ENCODE results near the gene MED10.
"Not testable (repeated sequence)": the region's sequence is repeated elsewhere in the genome, so short reads cannot be mapped to it uniquely, and the experiment has no call there.

The MED10 gene

DNA sequence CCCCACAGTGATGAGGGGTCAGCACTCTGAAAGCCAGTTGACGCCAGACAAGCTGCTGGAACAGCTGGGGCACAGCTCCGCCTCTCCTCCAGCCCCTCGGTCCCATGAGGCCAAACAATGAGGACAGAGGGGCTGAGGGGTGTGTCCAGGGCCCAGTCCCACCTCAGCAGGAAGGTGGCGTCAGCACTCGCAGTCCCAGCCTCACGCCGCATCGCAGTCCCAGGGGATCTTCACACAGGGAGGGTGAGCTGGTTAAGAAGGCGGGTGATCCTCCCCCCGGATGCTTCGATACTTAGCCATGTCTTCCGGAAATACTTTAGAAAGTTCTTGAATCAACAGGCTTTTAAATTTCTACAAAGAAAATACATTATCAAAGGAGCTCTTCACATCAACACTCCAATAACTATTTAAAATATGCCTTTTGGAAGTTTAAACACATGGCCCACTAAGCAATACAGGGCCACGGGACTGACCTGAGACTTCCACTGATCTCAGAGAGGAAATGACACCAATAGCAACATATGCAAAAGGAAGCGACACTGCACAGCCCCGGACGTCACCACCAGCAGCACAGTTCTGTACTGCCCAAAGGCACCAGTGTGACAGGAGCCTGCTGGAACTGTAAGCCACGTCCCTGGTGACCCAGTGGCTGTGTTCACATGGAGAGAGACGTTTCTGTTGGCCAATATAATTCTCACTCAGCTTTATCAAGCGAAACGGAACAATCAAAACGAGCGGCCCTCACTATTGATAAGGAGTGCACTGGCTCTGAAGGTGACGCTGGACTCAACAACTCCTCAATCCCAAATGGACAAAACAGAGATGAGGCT is 5.9 kb downstream of the MED10 start:
- no peak for DNase-seq

DNA sequence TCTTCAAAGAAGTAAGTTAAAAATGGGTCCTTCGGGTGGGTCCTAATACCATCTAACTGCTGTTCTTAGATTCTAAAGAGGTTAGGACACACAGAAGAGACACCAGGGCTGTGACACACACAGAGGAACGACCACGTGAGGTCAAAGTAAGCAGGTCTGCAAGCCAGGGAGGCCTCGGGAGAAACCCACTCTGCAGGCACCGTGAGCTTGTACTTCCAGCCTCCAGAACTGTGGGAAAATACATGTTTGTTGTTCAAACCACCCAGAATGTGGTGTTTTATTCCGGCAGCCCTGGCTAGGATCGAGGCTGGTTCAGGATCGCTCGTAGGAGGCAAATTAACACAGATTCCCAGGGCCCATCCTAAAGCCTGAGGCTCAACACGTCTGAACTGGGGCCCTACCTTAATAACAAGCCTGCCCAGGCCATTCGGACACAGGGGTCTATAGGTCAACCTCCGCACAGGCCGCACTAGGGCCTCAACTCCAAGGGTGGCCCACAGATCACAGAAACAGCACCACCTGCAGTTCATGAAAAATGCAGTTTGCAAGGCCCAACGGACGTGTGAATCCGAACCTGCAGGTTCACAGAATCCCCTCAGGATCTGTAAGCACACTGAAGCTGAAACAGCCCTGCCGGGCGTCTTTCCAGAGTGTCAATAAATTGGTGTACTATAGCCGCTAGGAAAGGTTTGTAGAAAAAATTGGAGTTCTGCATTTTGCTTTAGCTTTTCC is 7.1 kb downstream of the MED10 start:
- no peak for DNase-seq

DNA sequence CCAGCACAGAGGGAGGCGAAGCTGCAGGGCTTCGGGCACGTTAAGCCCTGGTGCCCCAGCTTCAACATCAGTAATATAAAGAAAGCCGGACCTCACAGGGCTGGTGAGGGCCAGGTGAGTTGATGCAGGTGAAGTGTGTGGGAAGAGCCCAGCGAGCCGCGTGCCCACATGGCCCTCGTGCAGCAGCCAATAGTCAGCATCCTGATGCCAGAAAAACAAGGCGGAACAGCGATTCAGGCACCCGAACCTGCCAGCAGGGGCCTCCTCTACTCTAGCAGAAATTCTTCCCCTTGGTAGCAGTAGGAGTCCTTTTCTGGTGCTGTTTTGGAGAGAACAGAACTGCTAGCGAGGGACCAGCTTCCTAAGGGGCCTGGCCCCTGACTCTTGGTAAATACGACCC is 7.8 kb downstream of the MED10 start:
- no peak for DNase-seq

DNA sequence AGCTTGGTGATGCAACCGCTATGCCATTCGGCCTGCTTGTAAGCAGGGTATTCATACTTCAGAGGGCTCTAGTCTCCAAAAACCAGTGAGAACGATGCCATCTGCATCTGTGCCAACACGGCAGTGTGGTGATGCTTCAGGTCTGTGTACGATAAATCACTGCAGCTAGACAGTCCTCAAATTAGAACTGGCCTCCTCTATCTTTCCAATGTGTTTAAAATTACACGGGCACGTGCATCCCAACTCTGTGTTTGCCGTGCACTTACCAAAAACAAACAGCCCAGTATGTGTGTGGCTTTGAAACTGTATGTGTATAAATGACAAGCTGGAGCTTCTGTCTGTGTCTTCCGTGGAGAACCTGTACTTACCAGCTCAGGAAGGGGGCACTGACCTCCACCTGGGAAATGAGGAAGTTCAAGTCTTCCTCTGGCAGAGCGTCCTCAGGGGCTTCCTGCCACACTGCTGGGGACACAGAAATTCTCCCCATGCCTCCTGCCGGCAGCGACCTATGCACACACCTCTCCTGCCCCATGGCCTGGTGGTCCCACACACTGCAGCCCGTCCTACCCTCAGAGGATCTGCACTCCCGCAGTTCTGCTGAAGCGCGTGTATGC is 12.3 kb downstream of the MED10 start:
- no peak for DNase-seq

DNA sequence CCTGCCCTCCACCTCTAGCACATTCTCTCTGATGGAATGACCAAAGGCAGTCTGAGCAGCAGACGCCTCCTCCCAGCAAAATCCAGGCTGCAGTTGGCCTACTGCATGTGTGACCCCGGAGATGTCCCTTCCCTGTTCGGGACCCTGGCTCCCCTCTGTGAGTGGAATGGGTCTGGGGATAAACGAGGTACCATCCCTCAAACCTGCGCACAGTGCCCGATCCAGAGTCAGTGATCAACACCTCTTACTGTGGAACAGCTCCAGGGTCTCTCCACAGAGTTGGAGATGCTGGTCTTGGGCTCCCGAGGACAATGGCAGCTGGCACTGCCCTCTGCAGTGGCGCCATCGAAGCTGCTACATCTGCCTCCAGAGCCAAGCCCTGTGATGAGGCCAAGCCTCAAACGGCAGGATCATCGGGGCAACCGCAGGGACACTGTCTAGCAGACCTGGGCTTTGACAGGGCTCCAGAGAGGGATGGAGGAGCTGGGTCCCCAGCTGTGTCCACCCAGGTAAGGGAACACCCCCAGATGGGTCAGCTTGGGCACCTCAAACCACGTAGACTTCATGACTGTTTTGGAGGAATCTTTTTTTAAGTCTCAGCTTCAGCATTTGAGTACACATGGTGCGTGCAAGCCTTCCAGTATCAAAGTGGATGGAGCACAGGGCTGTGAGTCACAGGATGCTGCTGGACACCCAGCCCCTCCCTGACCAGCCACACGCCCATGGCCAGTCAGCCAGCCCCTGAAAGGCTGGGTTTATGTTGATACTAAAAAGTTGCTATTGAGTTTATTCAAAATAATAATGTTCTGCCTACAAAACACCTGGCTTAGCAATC is 13.0 kb downstream of the MED10 start:
- DNase-seq, result no peak

DNA sequence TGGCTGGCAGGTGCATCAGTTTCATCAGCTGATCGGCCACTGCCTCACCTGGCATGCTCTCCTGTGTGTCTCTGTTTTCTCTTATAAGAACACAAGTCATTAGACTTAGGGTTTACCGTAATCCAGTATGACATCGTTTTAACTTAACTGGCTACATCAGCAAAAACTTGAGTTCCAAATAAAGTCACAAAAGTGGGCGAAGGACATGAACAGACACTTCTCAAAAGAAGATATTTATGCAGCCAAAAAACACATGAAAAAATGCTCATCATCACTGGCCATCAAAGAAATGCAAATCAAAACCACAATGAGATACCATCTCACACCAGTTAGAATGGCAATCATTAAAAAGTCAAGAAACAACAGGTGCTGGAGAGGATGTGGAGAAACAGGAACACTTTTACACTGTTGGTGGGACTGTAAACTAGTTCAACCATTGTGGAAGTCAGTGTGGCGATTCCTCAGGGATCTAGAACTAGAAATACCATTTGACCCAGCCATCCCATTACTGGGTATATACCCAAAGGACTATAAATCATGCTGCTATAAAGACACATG is 14.8 kb downstream of the MED10 start:
- DNase-seq, result not testable (repeated sequence)

DNA sequence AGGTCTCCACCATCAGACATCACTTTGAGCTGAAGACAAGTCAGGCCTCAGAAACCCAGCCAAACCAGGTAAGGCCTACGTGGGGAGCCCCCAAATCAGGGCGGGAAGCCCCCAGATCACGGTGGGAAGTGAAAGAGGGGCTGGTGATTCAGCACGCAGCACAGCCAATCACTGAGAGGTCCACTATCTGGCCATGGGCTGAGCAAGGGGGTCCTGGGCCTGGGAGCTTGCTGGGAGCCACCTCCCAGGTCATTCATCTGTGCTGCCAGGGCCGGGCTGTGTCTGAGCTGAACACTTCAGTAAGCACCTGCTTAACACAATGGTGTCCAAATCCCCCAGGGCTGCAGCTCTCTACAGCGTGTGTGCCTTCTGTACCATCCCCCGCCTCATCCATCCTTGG is 15.5 kb downstream of the MED10 start:
- DNase-seq, result no peak

DNA sequence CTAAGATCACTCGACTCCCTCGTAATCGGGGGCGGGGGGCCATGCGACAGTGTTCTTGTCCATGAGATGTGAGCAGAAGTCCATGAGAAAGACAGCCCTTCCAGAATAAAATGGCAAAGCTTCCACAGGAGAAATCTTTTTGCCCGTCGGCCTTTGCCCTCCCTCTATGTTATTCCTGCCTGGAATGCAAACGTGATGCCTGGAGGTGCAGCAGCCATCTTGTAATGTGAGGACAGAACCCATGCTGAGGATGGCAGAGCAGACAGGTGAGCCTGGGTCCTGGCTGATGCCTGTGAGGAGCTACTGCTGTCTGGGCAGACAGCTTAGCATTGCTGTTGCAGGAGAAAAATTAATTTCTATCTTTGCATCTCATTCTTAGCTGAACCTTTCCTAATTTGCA is 17.2 kb downstream of the MED10 start:
- DNase-seq, result no peak

DNA sequence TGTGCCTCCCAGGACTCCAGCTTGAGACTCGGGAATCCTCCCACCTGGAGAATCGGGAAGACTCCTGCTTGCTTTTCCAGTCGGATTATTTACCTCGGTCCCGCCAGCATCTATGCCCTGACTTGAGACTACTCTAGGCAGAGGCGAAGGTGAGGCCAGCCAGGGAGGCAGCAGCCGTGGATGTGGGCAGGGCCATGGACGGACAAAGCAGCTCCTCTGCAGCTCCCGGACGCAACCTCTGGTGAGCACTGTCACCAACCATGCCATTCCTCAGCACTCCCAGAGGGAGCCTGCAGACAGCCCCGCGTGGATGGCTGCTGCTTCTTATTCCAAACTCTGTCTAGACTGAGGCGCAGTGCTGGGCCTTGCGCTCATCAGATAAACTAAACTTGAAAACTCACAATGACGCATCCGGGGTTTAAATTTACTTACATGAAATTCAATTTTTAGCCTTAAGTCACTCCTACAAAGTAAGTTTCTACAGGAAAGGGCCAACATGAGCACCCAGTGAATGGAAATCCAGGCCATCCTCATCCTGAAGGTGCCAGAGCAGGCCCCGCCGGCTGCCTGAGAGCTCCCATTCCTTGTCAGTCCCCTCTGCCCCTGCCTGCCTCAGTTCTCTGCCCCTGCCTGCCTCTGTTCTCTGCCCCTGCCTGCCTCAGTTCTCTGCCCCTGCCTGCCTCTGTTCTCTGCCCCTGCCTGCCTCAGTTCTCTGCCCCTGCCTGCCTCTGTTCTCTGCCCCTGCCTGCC is 17.8 kb downstream of the MED10 start:
- no peak for DNase-seq

DNA sequence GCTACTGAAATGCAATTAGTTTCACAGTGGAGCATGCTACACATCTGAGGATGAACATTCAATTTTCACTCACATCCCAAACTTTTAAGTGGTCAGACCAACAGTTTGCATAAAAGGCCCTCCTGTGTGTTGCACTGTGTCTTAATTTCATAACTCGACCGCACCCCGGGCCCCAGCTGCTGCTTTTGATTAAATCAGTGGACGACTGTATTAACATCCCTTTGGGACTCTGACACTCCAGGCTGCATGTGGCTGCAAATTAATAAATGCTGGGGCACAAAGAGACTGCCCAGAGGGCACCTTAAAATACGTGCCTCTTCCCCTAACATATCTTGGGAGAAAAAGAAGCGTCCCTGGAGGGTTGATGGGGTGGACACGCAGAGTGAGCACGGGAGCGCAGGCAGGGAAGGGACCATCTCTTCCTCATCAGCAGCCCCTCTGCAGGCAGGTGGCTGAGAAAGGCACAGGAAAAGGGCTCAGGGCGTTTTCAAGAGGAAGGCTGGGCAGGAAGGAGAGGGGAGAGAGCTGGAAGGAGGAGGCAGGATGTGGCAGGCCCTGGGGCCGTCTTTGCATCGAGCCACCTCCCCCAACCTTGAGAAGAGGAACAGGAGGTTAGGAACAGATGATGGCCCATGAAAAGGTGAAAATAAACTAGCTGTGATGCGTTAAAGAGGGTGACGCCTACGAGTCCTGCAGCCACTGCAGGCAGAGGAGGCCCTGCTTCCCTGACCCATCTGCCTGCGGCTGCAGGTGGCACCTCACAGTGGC is 18.6 kb downstream of the MED10 start:
- DNase-seq, result no peak

DNA sequence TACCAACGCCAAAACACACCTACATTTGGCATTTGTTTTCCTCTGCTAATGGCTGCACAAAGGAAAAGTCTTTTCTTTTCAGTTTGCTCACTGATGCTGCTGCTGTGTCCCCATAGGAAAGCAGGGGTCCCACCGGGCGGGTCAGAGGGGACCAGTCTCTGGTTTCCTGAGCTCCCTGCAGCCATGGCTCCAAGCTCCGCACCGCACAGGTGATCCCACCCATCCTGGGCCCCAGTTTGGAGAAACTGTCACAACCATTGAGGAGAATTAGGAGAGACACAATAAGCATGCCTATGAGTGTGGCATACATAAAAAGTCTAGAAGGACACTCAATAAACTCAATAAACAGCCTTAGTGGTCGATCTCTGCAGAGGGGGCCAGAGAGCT is 19.9 kb downstream of the MED10 start:
- DNase-seq, result no peak

DNA sequence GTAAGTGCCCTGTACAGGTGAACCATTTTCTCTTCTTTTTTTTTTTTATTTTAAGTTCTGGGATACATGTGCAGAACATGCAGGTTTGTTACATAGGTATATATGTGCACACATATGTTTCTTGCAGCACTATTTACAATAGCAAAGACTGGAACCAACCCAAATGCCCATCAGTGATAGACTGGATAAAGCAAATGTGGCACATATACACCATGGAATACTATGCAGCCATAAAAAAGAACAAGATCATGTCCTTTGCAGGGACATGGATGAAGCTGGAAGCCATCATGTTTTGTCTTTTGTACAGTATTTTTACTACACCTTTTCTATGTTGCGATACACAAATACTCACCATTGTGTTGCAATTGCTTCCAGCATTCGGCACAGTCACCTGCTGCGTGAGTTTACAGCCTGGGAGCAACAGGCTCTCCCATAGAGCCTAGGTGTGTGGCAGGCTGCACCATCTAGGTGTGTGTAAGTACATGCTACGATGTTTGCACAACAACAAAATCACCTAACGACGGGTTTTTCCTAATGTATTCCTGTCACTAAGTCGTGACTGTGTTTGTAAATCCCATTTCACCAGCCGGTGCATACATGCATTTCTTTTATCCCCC is 20.4 kb downstream of the MED10 start:
- not testable (repeated sequence) for DNase-seq

DNA sequence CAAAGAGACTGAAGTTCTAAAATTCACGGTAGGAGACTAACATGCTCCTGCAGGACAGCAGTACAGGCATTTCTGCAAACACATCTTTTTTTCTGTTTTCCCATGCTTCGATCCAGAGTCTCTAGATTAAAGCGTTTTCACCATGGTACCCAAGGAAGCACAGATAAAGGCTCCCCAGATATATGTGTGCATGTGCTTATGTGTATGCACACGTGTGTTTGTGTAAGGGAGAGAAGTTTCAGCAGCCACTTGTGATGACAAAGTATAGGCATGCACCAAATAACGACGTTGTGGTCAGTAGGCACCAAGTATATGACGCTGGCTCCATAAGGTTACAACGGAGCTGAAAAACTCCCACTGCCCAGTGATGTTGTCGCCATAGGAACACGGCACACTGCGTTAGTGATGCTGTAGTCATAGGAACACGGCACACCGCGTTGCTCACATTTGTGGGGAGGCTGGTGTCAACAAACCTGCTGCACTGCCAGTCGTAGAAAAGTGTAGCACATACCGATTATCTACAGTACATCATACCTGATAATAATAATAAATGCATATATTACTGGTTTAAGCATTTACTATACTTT is 21.7 kb downstream of the MED10 start:
- DNase-seq, result no peak

DNA sequence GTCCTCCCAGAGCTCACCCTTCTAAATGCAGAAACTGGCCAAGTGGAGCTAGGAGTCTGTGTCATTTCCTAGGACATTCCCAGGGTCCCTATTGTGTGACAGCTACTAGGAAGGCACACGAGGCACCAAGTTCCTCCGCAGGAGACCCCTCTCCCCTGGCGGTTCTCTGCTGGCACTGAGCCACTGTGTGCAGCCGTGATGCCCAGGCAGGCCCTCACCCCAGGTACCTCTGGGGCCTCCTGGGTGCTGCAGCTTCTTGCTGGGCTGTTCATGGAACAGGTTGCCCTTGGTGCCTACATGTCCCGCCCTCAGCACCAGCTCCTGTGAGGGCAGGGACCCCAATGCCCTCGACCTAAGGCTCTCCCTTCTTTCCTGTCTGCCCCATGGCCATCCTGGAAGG is 23.1 kb downstream of the MED10 start:
- DNase-seq, result no peak

DNA sequence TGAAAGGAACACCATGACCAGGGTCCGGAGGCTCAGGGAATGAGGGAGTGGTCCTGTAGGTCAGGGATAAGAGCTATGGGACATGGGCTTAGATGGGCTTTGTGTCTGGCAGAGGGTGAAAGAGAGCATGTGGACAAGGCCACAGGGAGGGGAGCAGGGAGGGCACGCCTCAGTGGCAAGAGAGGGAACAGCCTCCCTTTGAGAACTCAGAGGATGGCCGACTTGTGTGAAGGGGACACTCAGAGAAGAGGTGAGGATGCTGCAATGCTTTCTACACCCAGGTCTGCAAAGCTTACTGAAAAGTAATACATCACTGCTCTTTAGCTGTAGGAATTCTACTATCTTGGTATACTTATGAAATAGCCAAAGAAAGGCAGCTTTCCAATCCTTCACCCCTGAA is 23.5 kb downstream of the MED10 start:
- DNase-seq, result no peak

DNA sequence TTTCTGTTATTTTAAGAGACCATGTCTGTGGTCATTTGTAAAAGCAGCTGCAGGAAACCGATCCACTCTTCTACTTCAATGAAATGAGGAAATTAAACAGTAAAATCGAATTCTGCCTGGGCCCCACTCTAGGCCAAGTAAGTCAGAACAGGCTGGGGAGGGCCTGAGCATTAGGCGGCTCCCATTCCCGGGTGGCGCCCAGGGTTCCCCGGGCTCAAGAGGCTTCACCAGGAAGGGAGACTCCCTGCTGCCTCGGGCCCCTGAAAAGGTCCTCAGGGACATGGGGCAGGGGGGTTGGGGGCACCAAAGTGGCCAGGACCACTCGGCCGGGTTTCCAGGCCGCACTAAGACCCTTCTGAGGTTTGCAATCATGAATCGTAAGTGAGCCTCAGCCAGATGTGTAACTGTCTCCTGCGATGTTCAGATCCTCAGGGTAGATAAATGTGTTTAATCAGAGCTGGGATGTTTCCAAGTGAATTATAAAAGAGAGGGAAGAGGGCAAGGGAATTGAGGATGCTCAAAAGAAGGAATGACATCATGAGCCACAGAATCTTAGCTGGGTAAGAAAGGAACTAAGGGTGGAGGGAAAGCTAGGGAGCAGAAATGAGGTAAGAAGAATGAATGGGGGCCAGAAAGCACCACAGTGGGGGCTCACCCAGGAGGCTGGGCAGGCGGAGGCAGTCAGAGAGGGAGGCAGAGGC is 24.6 kb downstream of the MED10 start:
- no peak for DNase-seq

DNA sequence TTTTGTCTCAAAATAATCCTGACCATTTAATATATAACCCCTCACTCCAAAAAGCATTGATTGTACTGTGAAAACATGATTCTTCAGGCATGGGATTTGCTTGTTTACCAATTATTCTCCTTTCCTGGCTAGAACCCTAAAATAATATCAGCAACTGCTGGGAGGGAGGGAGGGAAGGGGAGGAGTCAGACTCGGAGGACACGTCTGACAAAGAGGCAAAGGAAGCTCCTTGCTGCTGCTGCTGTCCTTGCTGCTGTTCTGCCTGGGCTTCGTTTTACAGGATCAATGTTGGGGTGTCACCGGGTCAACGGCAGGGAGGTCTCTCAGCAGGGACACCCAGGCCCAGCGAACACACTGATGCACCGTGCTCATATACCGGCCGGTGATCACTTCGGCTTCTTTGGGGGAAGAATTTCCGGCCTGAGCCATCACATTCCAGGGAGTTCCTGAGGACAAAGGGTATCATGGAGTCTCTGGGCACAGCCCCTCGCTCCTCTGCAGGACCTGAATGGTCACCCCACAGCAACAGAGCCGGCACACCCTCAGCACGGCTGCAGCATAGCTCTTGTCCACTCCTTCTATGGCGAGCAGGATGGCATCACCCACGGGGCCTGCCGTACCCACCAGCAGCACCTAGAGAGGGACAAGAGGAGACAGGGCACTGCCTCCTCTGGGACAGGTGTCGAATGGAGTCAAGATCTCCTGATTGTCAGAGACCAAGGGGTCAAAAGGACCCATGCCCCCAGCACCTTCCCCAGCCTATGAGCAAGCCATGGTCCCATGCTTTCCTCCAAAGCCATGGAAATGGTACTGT is 27.9 kb downstream of the MED10 start:
- DNase-seq, result no peak

DNA sequence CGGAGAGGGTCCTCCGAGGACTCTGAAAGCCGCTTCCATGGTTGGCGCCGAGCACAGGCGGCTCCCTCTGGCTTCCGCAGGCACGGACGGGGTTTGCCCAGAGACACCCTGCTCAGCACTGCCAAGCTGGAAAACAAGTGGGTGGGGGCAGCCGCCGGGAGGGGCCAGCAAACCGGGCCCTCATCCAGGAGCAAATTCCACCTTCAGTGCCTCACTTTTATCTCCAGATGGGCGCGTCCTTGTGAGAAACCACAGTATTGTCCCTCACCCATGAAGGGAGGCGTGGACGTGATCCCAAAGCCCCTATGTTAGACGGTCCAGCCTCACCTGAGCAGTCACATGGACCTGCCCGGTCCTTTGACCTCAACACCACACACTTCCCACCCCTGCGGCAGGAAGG is 29.0 kb downstream of the MED10 start:
- DNase-seq, result no peak

DNA sequence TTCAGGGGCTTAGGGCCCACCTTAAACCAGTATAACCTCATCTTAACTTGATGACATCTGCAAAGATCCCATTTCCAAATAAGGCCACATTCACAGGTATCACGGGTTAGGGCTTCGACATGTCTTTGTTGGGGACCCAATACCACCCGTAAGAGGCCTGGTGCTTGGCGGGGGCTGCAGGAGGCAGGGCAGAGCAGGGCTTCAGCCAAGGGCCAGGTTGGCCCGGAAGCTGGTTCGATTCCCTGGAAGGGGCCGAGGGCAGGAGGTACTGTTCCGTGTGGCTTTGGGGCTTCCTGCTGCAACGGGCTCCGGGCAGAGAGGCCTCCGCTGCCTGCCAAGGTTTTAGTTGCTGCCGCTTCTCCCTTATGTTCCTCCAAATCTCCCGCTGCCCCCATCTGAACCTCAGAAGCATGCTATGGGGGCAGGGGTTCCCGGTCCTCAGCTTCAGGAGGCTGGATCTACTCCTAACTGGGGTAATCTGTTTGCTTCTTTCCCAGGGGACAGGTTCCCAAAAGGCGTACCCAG is 29.8 kb downstream of the MED10 start:
- DNase-seq, result no peak
